LNCAP (cell line): ENCODE results near the gene WRNIP1.

Source experiments
- TF ChIP-seq, protein P1 (sequence below): fragments of 450-650 bp; IDR thresholded peaks from 2 replicates; pipeline ENCODE4 v1.5.1; 2017; ENCODE audit warnings: mild to moderate bottlenecking

Gene WRNIP1

DNA sequence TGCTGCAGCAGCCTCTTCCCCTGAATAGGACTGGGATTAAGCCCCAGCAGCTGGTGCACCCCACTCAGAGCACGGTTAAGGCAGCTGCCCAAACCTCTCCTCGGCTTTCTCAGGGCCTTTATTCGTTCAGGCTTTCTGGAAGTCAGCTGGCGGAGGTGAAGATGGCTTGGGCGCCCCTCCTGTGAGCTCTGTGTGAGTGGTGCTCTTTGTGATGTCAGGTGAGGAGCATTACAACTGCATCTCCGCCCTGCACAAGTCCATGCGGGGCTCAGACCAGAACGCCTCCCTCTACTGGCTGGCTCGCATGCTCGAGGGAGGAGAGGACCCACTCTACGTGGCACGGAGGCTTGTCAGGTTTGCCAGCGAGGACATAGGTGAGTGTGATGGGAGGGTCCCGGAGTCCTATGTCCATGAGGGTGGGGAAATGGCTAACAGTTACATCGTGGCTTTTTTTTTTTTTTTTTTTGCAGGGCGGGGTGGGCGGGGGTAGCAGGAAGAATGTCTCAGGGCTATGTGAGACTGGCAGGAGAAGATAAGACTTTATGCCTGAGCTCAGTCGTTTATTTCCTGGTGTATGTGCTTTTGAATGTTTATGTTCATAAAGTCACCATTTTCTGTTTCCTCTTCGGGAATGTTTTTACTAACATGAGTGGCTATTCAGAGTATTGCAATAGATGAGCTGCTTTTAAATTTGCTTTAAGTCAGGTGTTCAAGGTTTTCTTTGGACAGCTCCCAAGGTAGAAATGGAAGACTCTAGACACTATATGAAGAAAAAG is 18.2 kb downstream of the WRNIP1 start:
- TF ChIP-seq, protein P1, sequence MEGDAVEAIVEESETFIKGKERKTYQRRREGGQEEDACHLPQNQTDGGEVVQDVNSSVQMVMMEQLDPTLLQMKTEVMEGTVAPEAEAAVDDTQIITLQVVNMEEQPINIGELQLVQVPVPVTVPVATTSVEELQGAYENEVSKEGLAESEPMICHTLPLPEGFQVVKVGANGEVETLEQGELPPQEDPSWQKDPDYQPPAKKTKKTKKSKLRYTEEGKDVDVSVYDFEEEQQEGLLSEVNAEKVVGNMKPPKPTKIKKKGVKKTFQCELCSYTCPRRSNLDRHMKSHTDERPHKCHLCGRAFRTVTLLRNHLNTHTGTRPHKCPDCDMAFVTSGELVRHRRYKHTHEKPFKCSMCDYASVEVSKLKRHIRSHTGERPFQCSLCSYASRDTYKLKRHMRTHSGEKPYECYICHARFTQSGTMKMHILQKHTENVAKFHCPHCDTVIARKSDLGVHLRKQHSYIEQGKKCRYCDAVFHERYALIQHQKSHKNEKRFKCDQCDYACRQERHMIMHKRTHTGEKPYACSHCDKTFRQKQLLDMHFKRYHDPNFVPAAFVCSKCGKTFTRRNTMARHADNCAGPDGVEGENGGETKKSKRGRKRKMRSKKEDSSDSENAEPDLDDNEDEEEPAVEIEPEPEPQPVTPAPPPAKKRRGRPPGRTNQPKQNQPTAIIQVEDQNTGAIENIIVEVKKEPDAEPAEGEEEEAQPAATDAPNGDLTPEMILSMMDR: 0 out of 2 replicates have a peak, but pooled peaks have one; percentile 10

DNA sequence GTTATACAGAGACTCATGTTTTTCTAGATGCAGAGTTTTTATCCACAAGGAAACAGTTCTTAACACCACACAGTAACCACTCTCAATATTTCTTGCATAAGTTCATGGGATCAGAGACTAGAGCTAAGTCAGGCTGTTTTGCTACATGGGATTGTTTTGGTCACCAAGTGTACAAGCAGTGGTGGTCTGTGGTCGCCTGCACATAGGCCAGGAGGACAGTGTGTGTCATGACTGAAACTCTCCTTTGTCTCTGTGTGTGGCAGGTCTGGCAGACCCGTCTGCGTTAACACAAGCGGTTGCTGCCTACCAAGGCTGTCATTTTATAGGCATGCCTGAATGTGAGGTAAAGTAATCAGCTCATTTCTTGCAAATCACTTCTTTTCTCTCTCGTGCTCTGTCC is 18.9 kb downstream of the WRNIP1 start:
- TF ChIP-seq, protein P1: no peak

DNA sequence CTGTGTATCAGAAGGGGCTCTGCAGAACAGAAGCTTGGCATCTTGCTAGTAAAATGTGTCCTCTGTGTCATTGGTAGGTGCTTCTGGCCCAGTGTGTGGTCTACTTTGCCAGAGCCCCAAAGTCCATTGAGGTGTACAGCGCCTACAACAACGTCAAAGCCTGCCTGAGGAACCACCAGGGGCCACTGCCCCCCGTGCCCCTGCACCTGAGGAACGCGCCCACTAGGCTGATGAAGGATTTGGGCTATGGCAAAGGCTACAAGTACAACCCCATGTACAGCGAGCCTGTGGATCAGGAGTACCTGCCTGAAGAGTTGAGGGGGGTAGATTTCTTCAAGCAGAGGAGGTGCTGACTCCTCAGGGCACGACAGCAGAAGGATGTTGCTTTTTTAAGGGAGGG is 19.7 kb downstream of the WRNIP1 start:
- TF ChIP-seq, protein P1: no peak

DNA sequence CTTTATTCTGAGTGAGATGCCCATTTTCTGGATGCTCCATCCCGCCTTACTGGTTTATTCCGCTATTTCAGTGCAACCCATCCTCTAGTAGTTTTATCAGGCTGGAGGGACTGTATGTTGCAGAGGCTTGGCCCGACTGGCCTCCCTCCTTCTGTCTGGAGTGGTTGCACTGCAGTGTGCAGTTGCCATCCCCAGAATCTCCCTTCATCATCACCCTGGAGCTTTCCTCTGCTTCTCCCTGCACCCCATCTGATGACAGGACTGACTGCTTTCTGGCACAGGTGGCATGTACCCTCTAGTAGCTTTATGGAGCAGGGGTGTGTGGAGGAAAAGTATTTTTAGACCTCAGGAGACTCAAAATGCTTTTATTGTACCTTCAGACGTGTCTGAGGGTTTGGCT is 21.1 kb downstream of the WRNIP1 start:
- TF ChIP-seq, protein P1: no peak

DNA sequence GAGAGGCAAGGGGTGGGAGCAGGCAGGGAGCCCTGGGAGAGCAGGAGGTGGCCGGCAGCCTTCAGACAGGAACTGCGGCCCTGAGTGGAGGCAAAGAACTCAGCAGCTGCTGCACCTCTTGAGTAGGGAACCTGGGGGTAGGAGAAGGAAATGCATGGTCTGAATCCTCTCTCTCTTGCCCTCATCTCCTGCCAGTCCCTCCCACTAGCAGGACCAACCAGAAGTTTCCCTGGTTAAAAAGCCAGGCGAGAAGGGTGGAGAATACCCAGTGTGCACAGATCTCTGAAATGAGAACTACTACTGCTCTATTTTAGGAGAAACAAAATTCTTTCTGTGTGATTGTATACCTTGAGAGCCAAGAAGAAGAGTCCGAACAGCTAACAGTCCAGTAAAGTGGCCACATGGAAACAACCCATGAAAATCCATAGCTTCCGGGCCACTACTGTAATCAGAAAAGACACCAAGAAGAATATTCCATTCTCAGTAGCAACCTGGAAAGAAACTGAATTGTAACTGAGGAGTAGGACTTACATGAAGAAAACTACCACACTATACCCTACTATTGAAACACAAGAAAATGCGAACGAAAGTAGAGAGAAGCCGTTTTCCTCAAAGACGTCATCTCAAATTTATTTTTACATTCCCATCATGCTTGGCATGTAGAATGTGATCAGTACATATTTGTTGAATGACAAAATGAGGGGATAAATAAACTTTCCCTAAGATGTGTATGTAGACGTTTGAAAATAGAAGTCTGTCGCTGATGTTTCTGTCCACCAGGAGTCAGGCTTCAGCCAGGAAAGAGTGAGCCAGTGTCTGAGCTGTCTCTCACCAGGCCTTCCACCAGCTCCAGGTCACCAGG is 25.6 kb downstream of the WRNIP1 start:
- TF ChIP-seq, protein P1: peak; percentile 73

DNA sequence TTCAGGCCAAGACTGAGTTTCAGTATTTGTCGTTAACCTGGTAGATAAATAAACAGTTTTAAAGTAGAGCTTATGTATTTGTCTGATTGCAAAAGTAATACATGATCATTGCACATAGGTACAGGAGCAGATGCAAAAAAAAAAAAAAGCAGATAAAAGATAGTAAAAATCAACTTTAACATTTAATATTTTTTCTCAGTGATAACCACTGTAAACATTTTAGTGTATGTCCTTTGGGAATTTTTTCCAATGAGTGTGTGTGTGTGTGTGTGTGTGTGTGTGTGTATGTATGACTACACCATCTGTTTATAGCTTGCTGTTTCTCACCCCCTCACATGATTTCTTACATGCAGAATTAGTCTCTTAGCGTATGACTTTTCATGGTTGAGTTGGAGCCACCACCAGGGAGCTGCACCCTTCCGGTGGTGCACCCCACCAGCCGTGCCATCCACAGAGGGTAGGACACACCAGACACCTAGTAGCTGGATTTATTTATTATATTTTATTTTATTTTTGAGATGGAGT is 26.3 kb downstream of the WRNIP1 start:
- TF ChIP-seq, protein P1: 0 out of 2 replicates have a peak, but pooled peaks have one; percentile 4

DNA sequence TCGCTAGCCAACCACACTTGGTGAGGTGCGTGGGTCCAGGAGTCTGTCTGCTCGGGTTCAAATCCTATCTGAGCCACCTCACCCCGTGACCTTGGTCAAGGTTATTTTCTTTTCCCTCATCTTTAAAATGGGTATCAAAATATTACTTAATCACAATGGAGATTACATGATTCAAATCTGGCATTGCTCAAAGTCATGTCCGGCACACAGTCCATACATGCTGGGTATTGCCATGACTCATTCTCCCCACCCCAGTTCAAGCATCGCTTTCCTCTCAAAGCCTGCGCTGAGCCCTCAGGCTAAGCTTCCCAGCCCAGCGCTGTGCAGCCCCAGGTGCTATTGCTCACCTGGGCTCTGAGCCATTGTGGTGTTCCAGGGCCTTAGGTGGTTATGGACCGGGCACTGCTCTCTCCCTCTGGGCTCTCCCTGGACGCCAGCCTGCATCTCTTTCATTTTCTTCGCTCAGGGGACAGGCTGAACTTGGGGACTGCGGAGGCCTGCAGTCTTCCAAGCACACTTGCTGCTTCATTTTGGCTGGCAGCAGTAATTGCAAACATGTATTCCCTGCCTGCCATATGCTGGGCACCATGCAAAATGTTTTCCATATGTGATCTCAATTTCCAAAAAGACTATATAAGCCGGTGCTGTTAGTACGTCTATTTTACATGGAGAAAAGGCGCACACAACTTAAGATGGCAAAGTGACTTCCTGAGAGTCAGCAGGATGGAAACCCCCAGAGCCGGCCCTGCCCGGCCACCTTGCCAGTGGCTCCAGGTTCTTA is 27.3 kb downstream of the WRNIP1 start:
- TF ChIP-seq, protein P1: no peak
